SKM-1 treated with dmso at 0.1 percent for 144 hours (cell line): ENCODE measurements around the gene TRMU.

Experiments
- DNase-seq: peaks from one replicate; lab custom pipeline; 2025; ENCODE audit not compliant: unreplicated experiment; lab: John Stamatoyannopoulos, UW

Gene TRMU

DNA sequence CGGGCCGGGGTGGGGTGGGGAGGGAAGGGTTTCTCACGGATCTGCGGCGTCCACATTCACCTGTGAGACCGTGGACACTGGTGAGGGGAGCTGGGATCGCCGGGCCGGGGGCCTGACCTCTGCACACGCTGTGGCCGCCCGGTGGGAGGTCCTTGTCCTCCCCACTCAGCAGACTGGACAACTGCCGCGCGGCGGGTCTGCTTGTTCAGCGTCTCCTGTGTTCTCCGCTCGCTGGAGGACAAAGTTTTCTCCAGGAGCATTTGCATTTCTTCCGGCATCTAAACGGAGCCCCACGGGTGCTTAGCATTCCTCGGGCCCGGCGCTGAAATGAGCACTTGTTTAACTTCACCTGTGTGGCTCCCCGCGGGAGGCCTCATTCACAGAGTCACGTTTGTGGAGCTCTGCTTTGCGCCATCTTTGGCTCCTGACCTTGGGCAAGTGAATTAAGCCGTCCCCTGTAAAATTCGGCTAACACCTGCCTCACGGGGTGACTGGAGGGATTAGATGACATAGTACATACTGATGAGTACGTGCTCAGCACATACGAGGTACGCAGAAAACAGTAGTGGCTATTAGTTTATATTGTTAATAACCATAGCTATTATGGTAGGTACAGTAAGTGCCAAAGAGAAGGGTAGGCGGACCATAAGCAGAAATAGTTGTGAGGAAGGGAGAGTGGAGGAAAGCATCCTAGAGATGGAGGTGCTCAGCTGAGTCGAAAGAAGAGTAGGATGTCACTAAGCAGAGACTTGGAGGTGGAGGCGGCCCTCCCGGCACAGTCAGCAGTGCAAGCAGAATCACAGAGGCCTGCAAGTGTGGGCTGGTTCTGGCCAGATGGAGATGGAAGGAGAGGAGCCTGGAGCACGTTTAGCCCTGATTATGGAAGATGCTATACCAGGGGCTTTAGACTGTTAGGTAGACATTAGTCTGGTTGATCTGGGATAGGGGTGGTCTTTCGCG lies 885 bp downstream of the TRMU start:
- no peak for DNase-seq

DNA sequence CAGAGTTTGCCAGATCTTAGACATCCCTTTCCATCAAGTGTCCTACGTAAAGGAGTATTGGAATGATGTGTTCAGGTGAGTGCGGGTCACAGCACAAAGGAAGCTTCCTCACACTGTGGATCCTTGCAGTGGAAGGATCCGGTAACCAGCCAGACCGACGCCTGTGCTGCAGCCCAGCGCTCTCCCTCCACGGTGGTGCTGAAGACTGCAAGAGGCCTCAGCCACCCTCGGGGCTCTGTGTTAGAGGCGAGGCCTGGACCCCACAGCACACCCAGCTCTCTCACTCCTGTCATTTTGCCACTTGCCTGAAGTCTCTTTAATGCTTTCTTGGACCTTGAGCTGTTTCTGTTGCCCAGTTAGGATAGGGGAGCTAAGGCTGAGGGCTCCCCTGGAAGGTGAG lies 2.4 kb downstream of the TRMU start:
- no peak for DNase-seq

DNA sequence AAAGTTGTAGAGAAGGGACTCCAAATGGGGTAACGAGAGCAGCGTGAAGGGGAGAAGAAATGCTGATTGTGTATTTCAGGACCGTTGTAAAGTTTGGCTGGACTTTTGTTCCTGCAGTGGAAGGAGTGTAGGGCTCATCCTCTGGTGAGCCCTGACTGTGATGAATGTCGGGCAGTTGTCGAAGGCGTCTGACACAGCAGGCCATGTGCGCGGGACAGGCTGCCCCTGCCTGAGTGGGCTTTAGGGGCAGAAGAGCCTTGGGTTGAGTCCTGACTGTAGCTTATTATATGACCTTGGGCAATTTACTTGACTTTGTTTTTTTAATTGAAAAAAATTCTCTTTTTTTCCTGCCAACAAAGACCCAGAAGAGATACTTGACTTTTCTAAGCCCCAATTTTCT lies 3.1 kb downstream of the TRMU start:
- DNase-seq = no peak

DNA sequence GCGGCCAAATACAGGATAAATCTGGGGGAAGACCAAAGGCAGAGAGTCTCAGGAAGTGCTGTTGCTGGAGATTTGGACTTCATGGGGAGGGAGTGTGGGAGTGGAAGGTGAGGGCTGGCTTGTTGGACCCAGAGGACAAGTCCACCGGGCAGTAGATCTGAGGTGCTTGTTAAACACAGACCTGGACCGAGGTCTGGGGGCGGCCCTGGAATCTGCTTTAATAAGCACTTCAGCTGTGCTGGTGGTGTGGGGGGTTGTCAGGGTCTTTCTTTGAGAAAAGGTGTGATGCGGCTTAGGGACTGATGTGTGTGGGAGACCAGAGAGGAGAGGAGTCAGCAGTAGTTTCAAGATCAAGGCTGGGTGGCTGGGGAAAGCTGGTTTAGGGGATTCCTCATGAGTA lies 4.4 kb downstream of the TRMU start:
- DNase-seq = no peak

DNA sequence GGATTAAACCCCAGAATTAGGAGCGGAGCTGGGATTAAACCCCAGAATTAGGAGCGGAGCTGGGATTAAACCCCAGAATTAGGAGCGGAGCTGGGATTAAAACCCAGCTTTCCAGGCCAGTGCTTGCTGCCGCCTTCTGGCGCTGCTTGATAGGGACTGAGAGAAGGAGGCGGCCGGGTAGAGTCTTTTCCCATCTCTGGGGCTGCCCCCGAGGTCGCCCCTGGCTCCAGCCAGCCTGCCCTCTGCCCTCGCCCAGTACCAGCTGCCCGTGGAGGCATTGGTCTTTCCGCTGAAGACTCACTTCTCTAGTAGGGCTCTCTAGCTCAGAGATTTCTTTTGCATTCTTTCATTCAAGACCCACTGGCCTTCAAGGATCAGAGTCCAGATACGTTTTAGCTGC lies 5.2 kb downstream of the TRMU start:
- no peak for DNase-seq

DNA sequence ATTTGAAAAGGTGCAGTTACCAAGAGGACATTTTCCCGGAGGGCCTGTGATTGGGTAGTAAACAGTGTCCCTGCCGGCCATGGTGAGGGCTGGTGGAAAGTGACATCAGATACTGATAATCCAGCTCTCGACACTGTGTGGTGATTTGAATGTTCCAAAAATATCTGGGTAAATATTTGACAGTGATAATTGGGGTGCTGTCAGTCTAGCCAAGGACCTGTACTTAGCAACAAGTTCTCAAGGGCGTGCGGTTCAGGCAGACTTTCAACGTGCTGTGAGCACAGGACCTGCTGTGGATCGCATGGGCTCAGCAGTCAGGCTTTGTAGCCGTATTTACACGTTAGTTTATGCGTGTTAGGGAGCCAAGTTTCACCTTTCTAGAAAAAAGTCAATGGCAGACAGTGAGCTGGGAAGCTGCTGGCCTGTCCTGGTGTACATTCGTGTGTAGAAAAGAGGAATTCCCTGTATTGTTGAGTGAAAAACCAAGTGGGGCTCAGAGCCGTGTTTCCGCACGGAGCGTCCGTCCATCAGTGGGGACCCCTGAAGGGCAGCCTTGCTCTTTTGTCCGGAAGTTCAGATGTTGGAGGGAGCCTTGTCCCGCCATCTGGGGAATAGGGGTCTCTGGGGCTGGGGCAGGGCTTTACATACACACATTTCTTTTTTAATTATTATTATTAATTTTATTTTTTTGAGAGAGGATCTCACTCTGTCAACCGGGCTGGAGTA lies 11.3 kb downstream of the TRMU start:
- no peak for DNase-seq

DNA sequence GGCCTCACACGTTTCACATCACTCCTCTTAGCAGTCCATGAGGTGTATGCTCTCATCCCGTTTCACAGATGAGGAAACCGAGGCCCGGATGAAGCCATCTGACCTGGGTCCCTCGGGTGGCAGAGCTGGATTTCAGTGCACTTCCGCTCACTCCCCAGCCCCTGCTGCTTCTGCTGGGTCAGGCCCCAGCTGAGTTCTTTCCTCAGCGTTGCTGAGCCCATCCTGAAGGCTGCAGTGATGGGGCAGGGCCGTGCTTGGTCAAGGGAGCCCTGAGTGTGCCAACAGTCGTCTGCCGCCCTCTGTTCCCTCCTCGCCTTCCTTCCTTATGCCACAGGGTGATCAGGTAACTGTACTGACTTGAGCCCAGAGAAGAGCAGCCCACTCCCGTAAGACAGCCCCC lies 12.1 kb downstream of the TRMU start:
- DNase-seq = no peak

DNA sequence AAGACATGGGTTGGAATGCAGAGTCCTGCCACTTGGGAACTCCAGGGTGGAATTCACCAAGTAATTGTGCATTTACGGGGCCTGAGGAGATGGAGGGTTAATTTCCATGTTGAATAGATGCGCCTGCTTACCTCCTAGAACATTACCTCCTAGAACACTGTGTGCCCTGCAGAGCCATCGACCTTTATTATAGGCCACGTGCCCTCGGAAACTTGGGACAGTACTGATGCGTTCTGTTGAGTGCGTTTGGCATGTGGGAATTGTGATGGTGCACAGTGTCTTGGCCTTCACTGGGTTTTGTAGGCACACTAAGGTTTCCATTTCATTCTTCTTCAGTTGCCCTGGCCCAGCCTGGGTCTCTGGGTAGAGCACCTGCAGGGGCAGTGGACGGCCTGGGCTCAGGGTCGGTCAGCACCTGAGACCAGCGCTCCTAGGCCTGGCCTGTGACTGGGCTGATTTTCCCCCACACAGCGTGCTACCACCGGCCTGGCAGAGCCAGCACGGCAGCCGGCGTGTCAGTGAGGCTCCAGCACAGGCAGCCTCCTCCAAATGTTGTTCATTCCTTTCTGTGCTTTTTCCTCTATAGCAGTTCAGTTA lies 12.7 kb downstream of the TRMU start:
- DNase-seq = no peak

DNA sequence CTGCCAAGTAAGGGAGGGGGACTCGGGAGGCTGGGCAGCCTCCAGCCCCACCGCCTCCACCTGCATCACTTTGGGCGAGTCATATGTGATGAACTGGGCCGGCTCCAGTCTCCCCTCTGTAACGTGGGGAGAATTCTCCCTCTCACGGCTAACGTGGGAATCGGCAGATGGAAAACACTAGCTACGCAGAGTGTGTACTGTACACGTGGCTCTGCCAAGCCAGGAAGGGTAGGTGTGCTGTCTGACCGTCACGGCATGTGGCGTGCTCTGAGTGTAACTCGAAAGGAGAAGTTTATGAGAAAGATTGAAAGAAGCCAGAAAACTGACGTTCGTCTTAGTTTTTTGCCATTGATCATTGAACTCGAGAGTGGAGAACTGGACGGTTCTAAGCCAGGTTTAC lies 13.7 kb downstream of the TRMU start:
- DNase-seq = no peak

DNA sequence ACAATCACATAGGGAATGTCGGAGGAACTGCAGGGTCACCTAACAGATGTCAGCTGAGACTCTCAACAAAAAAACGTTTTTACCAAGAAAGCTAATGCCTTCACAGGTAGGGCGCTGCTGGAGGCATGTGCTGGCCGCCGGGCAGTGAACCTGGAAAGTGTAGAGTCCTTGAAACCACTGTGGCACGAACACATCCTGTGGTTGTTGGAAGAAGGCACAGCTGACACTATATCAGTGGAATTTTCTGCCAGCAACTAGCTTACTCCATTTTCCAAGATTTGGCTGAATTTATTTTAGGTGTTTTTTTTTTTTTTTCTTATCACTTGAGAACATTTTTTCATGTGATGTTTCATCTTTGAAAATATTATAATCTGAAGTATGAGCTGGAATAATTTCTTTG lies 14.2 kb downstream of the TRMU start:
- DNase-seq = no peak

DNA sequence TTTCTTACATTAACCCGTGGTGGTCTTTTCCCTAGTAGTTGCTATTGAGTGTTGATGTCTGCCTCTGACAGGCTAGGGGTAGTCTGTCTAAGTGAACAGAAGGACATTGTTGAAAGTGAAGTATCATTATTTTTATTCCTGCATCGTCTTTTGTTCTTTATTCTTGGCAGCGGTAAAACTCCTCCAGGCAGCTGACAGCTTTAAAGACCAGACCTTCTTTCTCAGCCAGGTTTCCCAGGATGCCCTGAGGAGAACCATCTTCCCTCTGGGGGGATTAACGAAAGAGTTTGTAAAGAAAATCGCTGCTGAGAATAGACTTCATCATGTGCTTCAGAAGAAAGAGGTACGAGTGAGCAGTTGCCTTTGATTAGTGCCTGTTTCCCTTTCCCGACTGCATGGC lies 14.6 kb downstream of the TRMU start:
- DNase-seq = no peak

DNA sequence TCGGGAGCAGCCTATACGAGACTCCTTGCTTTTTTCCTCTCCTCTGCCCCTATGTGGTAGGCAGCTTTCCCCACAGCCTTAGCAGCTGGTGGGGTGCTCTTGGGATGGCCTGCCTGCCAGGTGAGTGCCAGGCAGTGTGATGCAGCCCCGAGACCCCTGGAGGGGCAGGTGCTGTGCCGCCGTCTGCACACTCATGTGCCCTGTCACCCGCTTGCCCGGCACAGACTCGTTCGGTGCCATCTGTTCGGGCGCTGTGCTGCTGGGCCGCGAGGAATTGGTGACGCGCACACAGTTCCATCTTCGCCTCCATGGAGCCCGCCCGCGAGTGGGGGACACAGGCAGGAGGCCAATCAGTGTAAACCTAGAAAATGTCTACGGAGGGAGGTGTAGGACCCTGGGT lies 15.1 kb downstream of the TRMU start:
- DNase-seq = no peak

DNA sequence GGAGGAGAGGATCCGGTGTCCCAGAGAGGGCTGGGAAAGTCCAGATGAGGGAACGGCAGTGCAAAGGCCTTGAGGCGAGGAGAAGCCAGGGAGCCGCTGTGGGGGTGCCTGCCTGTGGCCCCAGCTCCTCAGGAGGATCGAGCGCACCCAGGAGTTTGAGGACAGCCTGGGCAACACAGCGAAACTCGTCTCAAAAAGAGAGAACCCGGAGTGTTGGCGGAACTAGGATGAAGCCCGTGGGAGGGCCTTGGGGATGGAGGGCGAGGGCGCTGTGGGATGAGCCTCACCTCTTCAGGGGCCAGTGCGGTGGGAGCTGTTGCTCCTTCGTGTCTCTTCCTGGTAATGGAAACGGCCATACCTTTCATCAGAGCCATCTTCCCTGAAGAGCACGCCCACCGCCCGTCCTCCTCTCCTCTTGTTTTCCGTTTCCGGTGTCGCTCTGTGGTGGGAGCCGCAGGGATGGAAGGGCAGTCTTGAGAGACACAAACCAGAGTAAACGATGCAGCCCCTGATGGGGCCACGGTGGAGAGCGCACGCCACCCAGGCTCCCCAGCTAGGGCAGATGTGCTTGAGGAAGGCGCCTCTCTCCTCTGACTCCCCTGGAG lies 15.7 kb downstream of the TRMU start:
- DNase-seq = no peak

DNA sequence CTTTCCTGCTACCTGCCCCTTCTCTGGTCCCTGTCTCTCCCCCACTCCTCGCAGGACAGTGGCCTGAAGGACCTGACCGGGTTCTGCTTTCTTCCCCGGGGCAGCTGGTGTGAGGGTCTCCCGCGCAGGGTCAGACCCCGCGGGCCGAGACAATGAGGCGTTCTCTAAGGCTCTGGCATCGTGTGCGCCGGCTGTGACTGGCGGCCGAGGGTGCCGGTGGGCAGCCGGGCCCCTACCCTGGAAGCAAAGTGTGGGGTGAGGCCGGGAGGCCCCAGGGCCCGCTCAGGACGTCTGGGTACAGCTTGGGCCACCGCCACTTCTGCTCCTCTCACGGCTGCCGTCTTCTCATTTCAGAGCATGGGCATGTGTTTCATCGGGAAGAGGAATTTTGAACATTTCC lies 16.3 kb downstream of the TRMU start:
- no peak for DNase-seq

DNA sequence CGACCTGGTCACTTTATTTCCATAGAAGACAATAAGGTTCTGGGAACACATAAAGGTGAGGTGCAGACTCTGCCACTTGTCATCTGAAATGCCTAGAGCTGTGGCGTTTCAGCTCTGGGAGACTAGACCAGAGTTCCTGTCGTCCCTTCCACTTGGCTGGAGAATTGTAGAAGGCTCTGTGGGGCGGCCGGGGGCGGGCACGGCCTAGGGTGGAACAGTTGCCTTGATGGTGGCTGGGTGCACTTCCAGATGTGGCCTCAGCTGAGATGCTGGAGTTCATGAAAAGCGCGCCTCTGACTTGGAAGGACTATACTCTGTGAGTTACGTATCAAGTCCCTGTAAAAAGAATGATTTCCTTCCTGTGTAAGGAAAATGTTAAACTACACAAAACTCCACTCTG lies 16.8 kb downstream of the TRMU start:
- no peak for DNase-seq

DNA sequence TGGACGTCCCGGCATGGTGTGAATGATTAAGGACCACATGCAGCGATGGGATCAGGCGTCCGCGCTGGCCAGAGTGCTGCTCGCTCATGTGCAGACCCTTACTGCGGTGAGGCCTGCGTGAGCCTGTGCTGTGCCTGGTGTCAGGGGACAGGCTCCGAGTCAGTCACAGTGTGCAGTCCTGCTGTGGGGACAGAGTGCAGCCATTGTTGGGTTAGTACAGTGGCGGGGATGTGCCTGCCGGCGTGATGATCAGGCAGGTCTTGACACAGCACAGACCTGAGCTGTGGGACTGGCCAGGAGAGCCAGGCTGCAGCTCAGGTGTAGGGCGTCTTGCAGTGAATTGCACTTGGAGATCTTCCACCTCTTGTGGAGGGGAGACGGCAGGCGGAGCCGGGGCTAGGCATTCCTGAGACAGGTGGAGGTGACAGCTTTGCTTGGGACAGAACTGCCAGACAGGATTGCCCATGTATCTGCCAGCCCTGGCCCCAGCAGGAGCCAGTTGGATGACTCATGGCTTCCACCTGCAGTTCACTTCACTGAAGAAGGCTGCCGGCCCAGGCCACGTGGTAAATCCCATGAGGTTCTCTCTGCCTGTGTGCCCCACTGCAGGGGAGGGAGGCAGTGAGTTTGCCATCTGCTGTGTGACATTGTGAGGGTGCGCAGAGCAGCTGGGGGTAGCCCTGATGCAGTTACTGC lies 17.3 kb downstream of the TRMU start:
- no peak for DNase-seq

DNA sequence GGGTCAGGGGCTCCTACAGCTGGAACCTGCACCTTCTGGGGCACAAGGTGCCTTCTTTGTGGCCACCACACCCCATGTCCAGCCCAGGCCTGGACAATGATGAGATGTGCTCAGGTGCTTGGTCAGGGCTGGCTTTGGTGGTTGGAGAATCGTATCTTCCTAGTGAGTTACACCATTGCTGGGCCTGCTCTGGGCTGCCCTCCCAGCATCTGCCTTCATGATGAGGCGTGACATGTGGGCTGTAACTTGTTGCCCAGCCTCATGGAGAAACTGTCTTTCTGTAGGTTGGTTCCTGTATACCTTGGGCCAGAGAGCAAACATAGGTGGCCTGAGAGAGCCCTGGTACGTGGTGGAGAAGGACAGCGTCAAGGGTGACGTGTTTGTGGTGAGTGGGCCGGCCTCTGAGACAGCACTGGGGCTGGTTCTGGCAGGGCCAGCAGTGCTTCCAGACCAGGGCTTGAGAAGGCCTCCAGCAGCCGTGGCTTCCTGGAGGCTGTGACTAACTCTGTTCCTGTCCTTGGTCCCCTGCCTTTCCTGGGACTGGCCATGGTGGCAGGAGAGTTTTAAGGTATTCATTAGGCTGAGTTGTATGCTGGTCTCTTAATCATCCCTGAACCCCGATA lies 18.1 kb downstream of the TRMU start:
- no peak for DNase-seq

DNA sequence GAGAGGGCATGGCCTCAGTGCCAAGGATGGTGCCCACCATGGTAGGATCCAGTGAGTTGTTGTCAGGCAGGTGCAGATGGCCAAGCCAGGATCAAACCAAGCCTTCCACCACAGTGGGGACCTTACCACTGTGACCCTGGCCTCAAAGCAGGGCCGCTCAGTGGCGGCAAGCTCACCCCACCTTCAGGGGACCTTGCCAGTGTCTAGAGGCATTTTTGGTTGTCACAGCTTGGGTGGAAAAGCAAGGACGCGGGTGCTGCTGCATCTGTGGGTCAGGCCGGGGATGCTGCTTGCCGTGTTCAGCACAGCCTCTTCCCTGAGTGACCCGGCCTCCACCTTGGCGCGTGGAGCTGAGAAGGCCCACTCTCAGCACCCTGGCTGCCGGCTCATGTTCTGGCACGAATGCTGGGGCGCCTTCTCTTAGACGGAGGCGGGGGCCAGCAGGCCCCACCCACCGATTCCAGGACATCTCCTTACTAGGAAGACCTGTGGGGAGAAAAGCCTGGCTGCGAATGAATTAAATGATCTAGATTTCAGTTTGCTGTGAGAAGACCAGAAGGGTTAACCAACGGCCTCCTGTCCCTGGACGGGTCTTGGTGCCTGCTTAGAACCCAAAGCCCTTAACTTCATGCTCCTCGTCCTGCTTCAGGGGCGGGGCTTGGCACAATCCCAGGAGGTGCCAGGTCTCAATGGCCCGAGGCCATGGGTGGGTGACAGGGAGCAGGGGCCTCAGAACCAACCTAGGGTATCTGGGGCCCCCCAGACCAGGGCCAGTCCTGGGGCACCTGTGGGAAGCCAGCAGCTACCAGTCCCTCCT lies 18.9 kb downstream of the TRMU start:
- DNase-seq = no peak

DNA sequence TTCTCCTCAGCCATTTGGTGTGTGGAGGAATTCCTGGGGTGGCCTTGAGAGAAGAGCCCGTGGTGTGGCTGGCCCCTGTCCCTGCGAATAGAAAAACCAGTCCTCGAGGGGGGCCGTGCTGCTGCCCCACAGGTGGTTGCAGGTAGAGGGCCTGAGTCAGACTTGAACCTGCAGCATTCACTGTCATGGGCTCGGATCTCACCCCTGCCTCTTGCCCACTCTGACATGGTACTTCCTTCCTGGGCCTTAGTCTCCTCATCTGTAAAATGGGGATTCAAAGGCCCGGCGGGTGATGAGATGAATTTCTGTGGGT lies 19.4 kb downstream of the TRMU start:
- no peak for DNase-seq
